PC-9 (cell line): ENCODE results near the gene IQCH. TPM values are rescaled to one million over a fixed set of nuclear protein-coding genes. Genes with fewer than 3 reads are reported as not detected.

Experiments
- BruUV-seq: library from RNA; stranded (reverse); fragments of 400-500 nt; replicated peaks from 2 replicates; lab custom pipeline; 2021; lab: Mats Ljungman, UMichigan
- CTCF ChIA-PET: fragments of 300-600 bp; sonication (Branson Sonifier 250); formaldehyde crosslinking; loops from one replicate; lab custom pipeline; 2022; ENCODE audit warnings: antibody characterized with exemption; lab: Charles Lee
- POLR2A ChIA-PET: fragments of 300-600 bp; sonication (Branson Sonifier 250); formaldehyde crosslinking; loops from one replicate; lab custom pipeline; 2022; ENCODE audit warnings: antibody characterized with exemption; ENCODE audit not compliant: unreplicated experiment; lab: Charles Lee
- DNase-seq, 2 experiments: peaks; one replicate each; pipeline versions ENCODE4 v3.0.0 to v3.0.0-alpha.2; 2015 to 2022; ENCODE audit warnings: mixed read lengths in 1 of 2
- H2AFZ ChIP-seq: fragments of 200-600 bp; sonication (generic); 2 replicates; pipeline ENCODE4 v1.8.1; 2017; ENCODE audit warnings: antibody characterized with exemption
- H3F3A ChIP-seq: fragments of 200-600 bp; sonication (generic); 2 replicates; pipeline ENCODE4 v1.8.1; 2017; ENCODE audit warnings: antibody characterized with exemption, mild to moderate bottlenecking, low read depth; ENCODE audit not compliant: insufficient read depth
- H3K27ac ChIP-seq: fragments of 200-600 bp; sonication (generic); 2 replicates; pipeline ENCODE4 v1.6.1; 2016; ENCODE audit warnings: mixed run types
- H3K27me3 ChIP-seq: fragments of 200-600 bp; sonication (generic); 2 replicates; pipeline ENCODE4 v1.6.1; 2016; ENCODE audit warnings: low read depth, mixed run types; ENCODE audit not compliant: insufficient read depth
- H3K36me3 ChIP-seq: fragments of 200-600 bp; sonication (generic); 2 replicates; pipeline ENCODE4 v1.6.1; 2016; ENCODE audit warnings: low read depth, mixed run types
- H3K4me1 ChIP-seq: fragments of 200-600 bp; sonication (generic); replicated peaks from 2 replicates; pipeline ENCODE4 v1.6.1; 2016; ENCODE audit warnings: mixed run types; ENCODE audit not compliant: insufficient read depth
- H3K4me2 ChIP-seq: fragments of 200-600 bp; sonication (generic); 2 replicates; pipeline ENCODE4 v1.6.1; 2017; ENCODE audit warnings: mixed run types
- H3K4me3 ChIP-seq: fragments of 200-600 bp; sonication (generic); 2 replicates; pipeline ENCODE4 v1.6.1; 2016; ENCODE audit warnings: mixed run types
- H3K79me2 ChIP-seq: fragments of 200-600 bp; sonication (generic); 2 replicates; pipeline ENCODE4 v1.6.1; 2017; ENCODE audit warnings: low read depth, mixed run types
- H3K9me2 ChIP-seq: fragments of 200-600 bp; sonication (generic); 2 replicates; pipeline ENCODE4 v1.8.1; 2017; ENCODE audit warnings: mild to moderate bottlenecking; ENCODE audit not compliant: insufficient read depth
- H3K9me3 ChIP-seq: fragments of 200-600 bp; sonication (generic); 2 replicates; pipeline ENCODE4 v1.8.1; 2016; ENCODE audit warnings: low read depth; ENCODE audit not compliant: insufficient read depth
- H4K20me1 ChIP-seq: fragments of 200-600 bp; sonication (generic); 2 replicates; pipeline ENCODE4 v1.8.1; 2017; ENCODE audit not compliant: insufficient read depth
- EZH2 ChIP-seq: fragments of 200-600 bp; sonication (generic); IDR thresholded peaks from 2 replicates; pipeline ENCODE4 v1.8.0; 2017; ENCODE audit warnings: antibody characterized with exemption, low read depth
- intact Hi-C: fragments of 100-400 bp; cut with micrococcal nuclease; formaldehyde crosslinking; loops from one replicate; pipeline ENCODE4 v1.10.0; 2022; ENCODE audit not compliant: unreplicated experiment
- total RNA-seq: library from RNA; stranded (reverse); gene quantifications from 2 replicates; pipeline ENCODE4 v1.2.3, GENCODE V29; 2021
- TF ChIP-seq, protein P1 (sequence below): fragments of 200-600 bp; sonication (generic); conservative IDR thresholded peaks from 2 replicates; pipeline ENCODE4 v1.6.1; 2017; ENCODE audit warnings: mixed run types, antibody characterized with exemption, mild to moderate bottlenecking, moderate library complexity

The IQCH gene
- total RNA-seq, 1 experiment from 2014 or later = 7.5 TPM

- Histone ChIP-seq H3K4me1 (no peaks in the 10 kb centered on the region), H3F3A (no peaks in the 10 kb centered on the region), H3K36me3 (no peaks in the 10 kb centered on the region), H3K79me2 (no peaks in the 10 kb centered on the region), H3K27me3 (no peaks in the 10 kb centered on the region), H3K4me2 (no peak overlapping the region), H4K20me1 (no peaks in the 10 kb centered on the region), H3K9me2 (no peaks in the 10 kb centered on the region), H3K27ac (no peak overlapping the region), H3K9me3 (no peaks in the 10 kb centered on the region), H2AFZ (no peak overlapping the region), H3K4me3 (no peak overlapping the region)
- no TSS peak for BruUV-seq
- TF ChIP-seq, protein P1, sequence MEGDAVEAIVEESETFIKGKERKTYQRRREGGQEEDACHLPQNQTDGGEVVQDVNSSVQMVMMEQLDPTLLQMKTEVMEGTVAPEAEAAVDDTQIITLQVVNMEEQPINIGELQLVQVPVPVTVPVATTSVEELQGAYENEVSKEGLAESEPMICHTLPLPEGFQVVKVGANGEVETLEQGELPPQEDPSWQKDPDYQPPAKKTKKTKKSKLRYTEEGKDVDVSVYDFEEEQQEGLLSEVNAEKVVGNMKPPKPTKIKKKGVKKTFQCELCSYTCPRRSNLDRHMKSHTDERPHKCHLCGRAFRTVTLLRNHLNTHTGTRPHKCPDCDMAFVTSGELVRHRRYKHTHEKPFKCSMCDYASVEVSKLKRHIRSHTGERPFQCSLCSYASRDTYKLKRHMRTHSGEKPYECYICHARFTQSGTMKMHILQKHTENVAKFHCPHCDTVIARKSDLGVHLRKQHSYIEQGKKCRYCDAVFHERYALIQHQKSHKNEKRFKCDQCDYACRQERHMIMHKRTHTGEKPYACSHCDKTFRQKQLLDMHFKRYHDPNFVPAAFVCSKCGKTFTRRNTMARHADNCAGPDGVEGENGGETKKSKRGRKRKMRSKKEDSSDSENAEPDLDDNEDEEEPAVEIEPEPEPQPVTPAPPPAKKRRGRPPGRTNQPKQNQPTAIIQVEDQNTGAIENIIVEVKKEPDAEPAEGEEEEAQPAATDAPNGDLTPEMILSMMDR = no peak
- TF ChIP-seq EZH2 = no peak
- ChIA-PET POLR2A (no interaction called here), CTCF (interaction anchor here (0.5 to 0.7 kb wide), 5 partner anchors 234 to 861 kb away, joined by 3 to 8 read pairs (median 4); no protein-coding TSS in a partner anchor)
- DNase-seq = no peak
- intact Hi-C loops = loop anchor here (5.0 to 10.0 kb wide), 5 partner anchors 98 to 448 kb away; partner anchors contain the start of gene SMAD3
Measured at GRCh38 chr15:67300266-67301025, 45.9 kb downstream of the IQCH start.

- no peaks in the 10 kb centered on the region for H3K4me1 ChIP-seq
- H3K27ac ChIP-seq = no peak overlapping the region
- H4K20me1 ChIP-seq = no peaks in the 10 kb centered on the region
- H3K27me3 ChIP-seq = no peaks in the 10 kb centered on the region
- H3K4me2 ChIP-seq = no peak overlapping the region
- ChIA-PET CTCF (interaction anchor here (1.0 kb wide), 1 partner anchor 358 kb away, joined by 6 read pairs; no protein-coding TSS in a partner anchor), POLR2A (interaction anchor here (0.6 kb wide), 1 partner anchor 349 kb away, joined by 5 read pairs; no protein-coding TSS in a partner anchor)
- no peaks in the 10 kb centered on the region for H3F3A ChIP-seq
- no peak overlapping the region for H2AFZ ChIP-seq
- H3K4me3 ChIP-seq = no peak overlapping the region
- no peak for DNase-seq
- BruUV-seq = no TSS peak
- no peaks in the 10 kb centered on the region for H3K9me3 ChIP-seq
- intact Hi-C loops = loop anchor here (1.0 to 10.0 kb wide), 7 partner anchors 63 to 451 kb away; partner anchors contain the start of gene SMAD3
- no peaks in the 10 kb centered on the region for H3K79me2 ChIP-seq
- no peaks in the 10 kb centered on the region for H3K9me2 ChIP-seq
- TF ChIP-seq, protein P1 = peak; percentile 66
- no peak for TF ChIP-seq EZH2
- no peaks in the 10 kb centered on the region for H3K36me3 ChIP-seq
Measured at GRCh38 chr15:67303490-67304363, 49.1 kb downstream of the IQCH start.

DNA sequence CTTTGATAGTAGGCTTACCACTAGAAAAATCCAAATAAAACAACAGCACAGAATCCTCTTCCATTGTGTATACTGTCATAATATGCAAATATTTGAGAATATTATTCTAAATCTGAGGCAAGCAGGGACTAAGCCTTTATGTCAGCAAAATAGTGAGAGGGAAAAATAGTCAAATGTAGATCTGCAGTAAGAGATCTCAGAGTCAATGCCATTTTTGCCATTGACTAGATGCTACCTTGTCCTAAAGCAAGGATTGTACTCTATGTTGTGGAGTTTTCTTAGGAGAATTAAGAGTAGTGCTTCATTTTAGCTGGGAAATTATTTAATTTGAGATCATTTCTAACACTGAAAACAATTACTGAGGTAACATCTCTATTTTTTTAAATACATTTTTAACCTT, 50.2 kb downstream of the IQCH start:
- Histone ChIP-seq H3K9me3 (no peaks in the 10 kb centered on the region), H3K36me3 (no peaks in the 10 kb centered on the region), H3K9me2 (no peaks in the 10 kb centered on the region), H3K4me1 (no peaks in the 10 kb centered on the region), H3K27ac (no peak overlapping the region), H3F3A (no peaks in the 10 kb centered on the region), H3K79me2 (no peaks in the 10 kb centered on the region), H3K4me3 (no peak overlapping the region), H2AFZ (no peak overlapping the region), H3K4me2 (no peak overlapping the region), H4K20me1 (no peaks in the 10 kb centered on the region), H3K27me3 (no peaks in the 10 kb centered on the region)
- no TSS peak for BruUV-seq
- intact Hi-C loops = loop anchor here (5.0 to 10.0 kb wide), 6 partner anchors 102 to 533 kb away; partner anchors contain the start of gene SMAD3
- no peak for DNase-seq
- POLR2A ChIA-PET = no interaction called here
- TF ChIP-seq, protein P1 = no peak
- TF ChIP-seq EZH2 = no peak
- CTCF ChIA-PET = interaction anchor here (1.0 kb wide), 1 partner anchor 359 kb away, joined by 6 read pairs; no protein-coding TSS in a partner anchor
